Cardiac muscle cell (in vitro differentiated cells and primary cell): ENCODE results near the gene HINFP. TPM values are rescaled to one million over a fixed set of nuclear protein-coding genes. Genes with fewer than 3 reads are reported as not detected.

ENCODE experiments used
- DNase-seq, 2 donors: peaks; one replicate each; pipeline versions ENCODE4 v3.0.0 to v3.0.0-alpha.2; 2010 to 2017; ENCODE audit warnings: low read depth in 1 of 2, low spot score in 1 of 2
- H3K27ac ChIP-seq: fragments of 200-600 bp; sonication (generic); 2 replicates; pipeline ENCODE4 v1.5.1; 2016
- H3K27me3 ChIP-seq: fragments of 200-600 bp; sonication (generic); 2 replicates; pipeline ENCODE4 v1.6.0; 2016; ENCODE audit warnings: control low read depth
- H3K36me3 ChIP-seq: fragments of 200-600 bp; sonication (generic); 2 replicates; pipeline ENCODE4 v1.5.1; 2016; ENCODE audit warnings: control low read depth
- H3K4me1 ChIP-seq: fragments of 200-600 bp; sonication (generic); 2 replicates; pipeline ENCODE4 v1.8.1; 2017; ENCODE audit warnings: low read depth, mild to moderate bottlenecking, mixed run types
- H3K4me3 ChIP-seq: fragments of 200-600 bp; sonication (generic); 2 replicates; pipeline ENCODE4 v1.5.1; 2016; ENCODE audit warnings: mild to moderate bottlenecking
- H3K9me3 ChIP-seq: fragments of 200-600 bp; sonication (generic); 2 replicates; pipeline ENCODE4 v1.5.1; 2017; ENCODE audit warnings: low read depth, mild to moderate bottlenecking, control low read depth
- polyA plus RNA-seq: library from polyadenylated mRNA; unstranded; fragments of >200 nt; fragmentation: Nextera tagmentation; extraction: Ambion mirVana; gene quantifications from 2 replicates; pipeline ENCODE4 v1.2.1, GENCODE V29; 2016
- total RNA-seq: library from RNA; depleted of rRNA; stranded (reverse); fragments of >200 nt; gene quantifications from 2 replicates; pipeline ENCODE4 v1.2.3, GENCODE V29; 2016
- TF ChIP-seq, protein P1 (sequence below): IDR thresholded peaks from 2 replicates; pipeline ENCODE4 v1.5.1; 2012; ENCODE audit warnings: low read depth, mild to moderate bottlenecking, low read length

HINFP gene
- total and polyA plus RNA-seq, 2 experiments from 2014 or later: 28.2 to 33.2 TPM

- peak; percentile 49 to 61 for DNase-seq
- H3K27me3 ChIP-seq: no peaks in the 10 kb centered on the region
- H3K4me1 ChIP-seq: peaks cover 5% of the 10 kb centered on the region
- H3K27ac ChIP-seq: peak overlapping the region; percentile 86
- H3K4me3 ChIP-seq: peak overlapping the region; percentile 28
- TF ChIP-seq, protein P1, sequence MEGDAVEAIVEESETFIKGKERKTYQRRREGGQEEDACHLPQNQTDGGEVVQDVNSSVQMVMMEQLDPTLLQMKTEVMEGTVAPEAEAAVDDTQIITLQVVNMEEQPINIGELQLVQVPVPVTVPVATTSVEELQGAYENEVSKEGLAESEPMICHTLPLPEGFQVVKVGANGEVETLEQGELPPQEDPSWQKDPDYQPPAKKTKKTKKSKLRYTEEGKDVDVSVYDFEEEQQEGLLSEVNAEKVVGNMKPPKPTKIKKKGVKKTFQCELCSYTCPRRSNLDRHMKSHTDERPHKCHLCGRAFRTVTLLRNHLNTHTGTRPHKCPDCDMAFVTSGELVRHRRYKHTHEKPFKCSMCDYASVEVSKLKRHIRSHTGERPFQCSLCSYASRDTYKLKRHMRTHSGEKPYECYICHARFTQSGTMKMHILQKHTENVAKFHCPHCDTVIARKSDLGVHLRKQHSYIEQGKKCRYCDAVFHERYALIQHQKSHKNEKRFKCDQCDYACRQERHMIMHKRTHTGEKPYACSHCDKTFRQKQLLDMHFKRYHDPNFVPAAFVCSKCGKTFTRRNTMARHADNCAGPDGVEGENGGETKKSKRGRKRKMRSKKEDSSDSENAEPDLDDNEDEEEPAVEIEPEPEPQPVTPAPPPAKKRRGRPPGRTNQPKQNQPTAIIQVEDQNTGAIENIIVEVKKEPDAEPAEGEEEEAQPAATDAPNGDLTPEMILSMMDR: no peak
- H3K36me3 ChIP-seq: no peaks in the 10 kb centered on the region
- H3K9me3 ChIP-seq: no peaks in the 10 kb centered on the region
These were observed 47.9 kb downstream of the HINFP start for GRCh38 chr11:119169282-119169719.

- Histone ChIP-seq H3K4me3 (no peak overlapping the region), H3K4me1 (peaks cover 5% of the 10 kb centered on the region), H3K27me3 (no peaks in the 10 kb centered on the region), H3K9me3 (no peaks in the 10 kb centered on the region), H3K36me3 (no peaks in the 10 kb centered on the region), H3K27ac (no peak overlapping the region)
- DNase-seq: no peak
- TF ChIP-seq, protein P1: no peak
These were observed 51.1 kb downstream of the HINFP start for GRCh38 chr11:119172513-119172912.

- Histone ChIP-seq H3K9me3 (no peaks in the 10 kb centered on the region), H3K4me3 (no peak overlapping the region), H3K36me3 (no peaks in the 10 kb centered on the region), H3K4me1 (peaks cover 5% of the 10 kb centered on the region), H3K27me3 (no peaks in the 10 kb centered on the region), H3K27ac (no peak overlapping the region)
- TF ChIP-seq, protein P1: no peak
- DNase-seq: no peak
These were observed 52.1 kb downstream of the HINFP start for GRCh38 chr11:119173453-119173852.

GRCh38 chr11:119175493-119176077 is 54.2 kb downstream of the HINFP start:
- Histone ChIP-seq H3K4me3 (no peak overlapping the region), H3K9me3 (no peaks in the 10 kb centered on the region), H3K36me3 (peaks cover 3% of the 10 kb centered on the region), H3K27me3 (no peaks in the 10 kb centered on the region), H3K27ac (no peak overlapping the region), H3K4me1 (no peaks in the 10 kb centered on the region)
- DNase-seq: peak in 1 of 2 donors; percentile 17
- TF ChIP-seq, protein P1: no peak

- no peaks in the 10 kb centered on the region for H3K4me1 ChIP-seq
- H3K27ac ChIP-seq: no peak overlapping the region
- no peaks in the 10 kb centered on the region for H3K27me3 ChIP-seq
- no peak overlapping the region for H3K4me3 ChIP-seq
- DNase-seq: peak in 1 of 2 donors; percentile 10
- peaks cover 3% of the 10 kb centered on the region for H3K36me3 ChIP-seq
- TF ChIP-seq, protein P1: no peak
- H3K9me3 ChIP-seq: no peaks in the 10 kb centered on the region
These were observed 56.8 kb downstream of the HINFP start for GRCh38 chr11:119178166-119178680.
